NCI-H774 (cell line): ENCODE data around the gene SLC35E2B.

Experiments
- DNase-seq: peaks from one replicate; lab custom pipeline; 2025; lab: John Stamatoyannopoulos, UW

Gene SLC35E2B

GRCh38 chr1:1624443-1625403, 67.9 kb downstream of the SLC35E2B start:
- no peak for DNase-seq

- DNase-seq: no peak
Measured at GRCh38 chr1:1623631-1624442, 68.8 kb downstream of the SLC35E2B start.

- DNase-seq: no peak
Measured at GRCh38 chr1:1623181-1623630, 69.4 kb downstream of the SLC35E2B start.

- no peak for DNase-seq
Measured at GRCh38 chr1:1622788-1623094, 69.9 kb downstream of the SLC35E2B start.

- DNase-seq: no peak
Measured at GRCh38 chr1:1622010-1622787, 70.4 kb downstream of the SLC35E2B start.

- DNase-seq: no peak
Measured at GRCh38 chr1:1621173-1622009, 71.2 kb downstream of the SLC35E2B start.

GRCh38 chr1:1620433-1621139, 72.0 kb downstream of the SLC35E2B start:
- DNase-seq: no peak

GRCh38 chr1:1619917-1620361, 72.7 kb downstream of the SLC35E2B start:
- DNase-seq: no peak

- DNase-seq: no peak
Measured at GRCh38 chr1:1618396-1619068, 74.1 kb downstream of the SLC35E2B start.

- DNase-seq: no peak
Measured at GRCh38 chr1:1617925-1618324, 74.7 kb downstream of the SLC35E2B start.

- no peak for DNase-seq
Measured at GRCh38 chr1:1617516-1617915, 75.1 kb downstream of the SLC35E2B start.

- DNase-seq: no peak
Measured at GRCh38 chr1:1616838-1617237, 75.8 kb downstream of the SLC35E2B start.

- DNase-seq: no peak
Measured at GRCh38 chr1:1616045-1616790, 76.4 kb downstream of the SLC35E2B start.

- DNase-seq: peak; percentile 90
Measured at GRCh38 chr1:1615256-1616044, 77.1 kb downstream of the SLC35E2B start, which contains the start of gene MIB2. MIB2 (plus strand) TSS chr1:1615500; CDS start chr1:1623453, 7,953 bp downstream.

GRCh38 chr1:1614954-1615255, 77.7 kb downstream of the SLC35E2B start:
- DNase-seq: no peak

GRCh38 chr1:1614204-1614953, 78.2 kb downstream of the SLC35E2B start:
- no peak for DNase-seq

- DNase-seq: no peak
Measured at GRCh38 chr1:1613509-1614082, 79.0 kb downstream of the SLC35E2B start.

GRCh38 chr1:1612104-1612400, 80.5 kb downstream of the SLC35E2B start:
- no peak for DNase-seq
